HS-27A (cell line): ENCODE results near the gene DGKH.
"Not testable (repeated sequence)": the region's sequence is repeated elsewhere in the genome, so short reads cannot be mapped to it uniquely, and the experiment has no call there.

Source experiments
- DNase-seq: peaks from one replicate; pipeline ENCODE4 v3.0.0-alpha.2; 2012; ENCODE audit warnings: low read depth, missing footprints

Gene DGKH

GRCh38 chr13:42225051-42225450, 176.6 kb downstream of the DGKH start:
- no peak for DNase-seq

- not testable (repeated sequence) for DNase-seq
Observed at GRCh38 chr13:42226759-42227158, 178.3 kb downstream of the DGKH start.

GRCh38 chr13:42228527-42228926, 180.1 kb downstream of the DGKH start:
- DNase-seq, result no peak

- no peak for DNase-seq
Observed at GRCh38 chr13:42229287-42229686, 180.8 kb downstream of the DGKH start.

GRCh38 chr13:42232671-42233070, 184.2 kb downstream of the DGKH start:
- no peak for DNase-seq

GRCh38 chr13:42233726-42234125, 185.3 kb downstream of the DGKH start:
- DNase-seq, result no peak

DNA sequence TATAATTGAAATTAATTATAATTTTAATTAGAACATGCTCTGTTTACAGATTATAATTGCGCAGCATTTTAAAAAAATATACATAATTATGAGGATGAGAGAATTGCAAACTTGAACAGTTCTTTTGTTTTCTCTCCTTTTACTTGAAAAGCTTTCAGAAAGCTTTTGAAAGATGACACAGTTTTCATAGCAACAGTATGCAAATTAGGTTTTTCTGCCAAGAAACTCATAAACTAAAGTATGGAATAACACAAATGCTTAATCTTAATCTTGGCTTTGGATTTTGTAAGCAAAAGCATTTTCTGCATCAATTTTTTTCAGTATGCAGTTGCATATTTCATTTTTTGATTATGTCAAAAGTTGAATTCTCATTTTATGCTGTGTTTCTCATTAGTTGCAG, 190.7 kb downstream of the DGKH start:
- no peak for DNase-seq

- DNase-seq, result no peak
Observed at GRCh38 chr13:42239644-42240043, 191.2 kb downstream of the DGKH start.

GRCh38 chr13:42246541-42246940, 198.1 kb downstream of the DGKH start:
- DNase-seq, result no peak

DNA sequence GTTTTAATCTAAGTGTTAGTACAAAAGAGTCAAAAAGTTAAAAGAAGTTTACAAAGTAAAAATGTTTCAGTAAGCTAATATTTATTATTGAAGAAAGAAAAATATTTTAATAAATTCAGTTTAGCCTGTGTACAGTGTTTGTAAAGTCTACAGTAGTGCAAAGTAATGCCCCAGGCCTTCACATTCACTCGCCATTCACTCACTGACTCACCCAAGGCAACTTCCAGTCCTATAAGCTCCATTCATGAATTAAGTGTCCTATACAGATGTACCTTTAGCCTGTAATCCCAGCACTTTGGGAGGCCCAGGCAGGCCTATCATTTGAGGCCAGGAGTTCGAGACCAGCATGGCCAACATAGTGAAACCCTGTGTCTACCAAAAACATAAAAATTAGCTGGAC, 199.4 kb downstream of the DGKH start:
- no peak for DNase-seq

GRCh38 chr13:42255886-42256285, 207.4 kb downstream of the DGKH start:
- no peak for DNase-seq

GRCh38 chr13:42258747-42259146, 210.3 kb downstream of the DGKH start:
- no peak for DNase-seq

GRCh38 chr13:42259515-42259914, 211.1 kb downstream of the DGKH start:
- no peak for DNase-seq

DNA sequence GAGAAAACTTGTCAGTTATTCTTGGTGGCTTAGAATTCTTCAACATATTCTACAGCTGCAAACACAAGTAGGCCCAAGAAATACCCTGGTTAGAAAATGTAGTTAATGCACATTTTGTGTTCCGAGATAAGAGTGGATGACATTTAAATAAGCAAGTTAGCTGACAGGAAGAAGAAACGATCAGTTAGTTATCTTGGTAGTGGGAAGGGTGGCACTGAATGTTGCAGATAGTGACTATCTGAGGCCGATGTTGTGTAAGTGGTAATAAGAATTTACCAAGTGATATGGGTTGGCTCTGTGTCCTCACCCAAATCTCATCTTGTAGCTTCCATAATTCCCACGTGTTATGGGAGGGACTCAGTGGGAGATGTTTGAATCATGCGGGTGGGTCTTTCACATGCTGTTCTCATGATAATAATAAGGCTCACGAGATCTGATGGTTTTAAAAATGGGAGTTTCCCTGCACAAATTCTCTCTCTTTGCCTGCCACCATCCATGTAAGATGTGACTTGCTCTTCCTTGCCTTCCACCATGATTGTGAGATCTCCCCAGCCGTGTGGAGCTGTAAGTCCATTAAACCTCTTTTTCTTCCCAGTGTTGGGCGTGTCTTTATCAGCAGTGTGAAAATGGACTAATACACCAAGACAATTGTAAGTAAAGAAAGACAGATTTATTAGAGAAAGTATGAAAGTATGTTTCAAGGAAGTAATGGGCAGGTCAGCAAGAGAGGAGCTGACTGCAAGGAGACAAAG, 212.6 kb downstream of the DGKH start:
- DNase-seq, result no peak

DNA sequence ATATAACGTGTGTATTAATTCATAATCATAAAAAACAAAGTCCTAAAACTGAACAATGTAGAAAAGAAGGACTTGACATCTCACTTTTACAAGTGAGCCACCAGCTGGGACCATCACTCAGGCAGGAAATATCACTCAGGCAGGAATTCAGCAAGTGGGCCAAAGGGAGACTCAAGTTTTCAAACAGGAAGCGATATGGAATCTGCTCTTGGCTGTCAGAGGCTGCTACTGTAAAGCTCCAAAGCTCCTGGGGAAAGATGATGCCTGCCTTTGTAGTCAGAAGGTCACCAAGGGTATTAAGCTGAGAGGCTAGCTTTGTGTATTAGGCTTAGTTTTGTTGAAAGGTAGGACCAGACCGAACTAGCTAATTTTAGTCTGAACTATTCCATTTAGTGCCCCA, 218.0 kb downstream of the DGKH start:
- DNase-seq, result no peak

- DNase-seq, result no peak
Observed at GRCh38 chr13:42270160-42270856, 221.9 kb downstream of the DGKH start.

- no peak for DNase-seq
Observed at GRCh38 chr13:42270857-42271215, 222.4 kb downstream of the DGKH start.

GRCh38 chr13:42271337-42272114, 223.1 kb downstream of the DGKH start:
- DNase-seq, result peak; percentile 82

DNA sequence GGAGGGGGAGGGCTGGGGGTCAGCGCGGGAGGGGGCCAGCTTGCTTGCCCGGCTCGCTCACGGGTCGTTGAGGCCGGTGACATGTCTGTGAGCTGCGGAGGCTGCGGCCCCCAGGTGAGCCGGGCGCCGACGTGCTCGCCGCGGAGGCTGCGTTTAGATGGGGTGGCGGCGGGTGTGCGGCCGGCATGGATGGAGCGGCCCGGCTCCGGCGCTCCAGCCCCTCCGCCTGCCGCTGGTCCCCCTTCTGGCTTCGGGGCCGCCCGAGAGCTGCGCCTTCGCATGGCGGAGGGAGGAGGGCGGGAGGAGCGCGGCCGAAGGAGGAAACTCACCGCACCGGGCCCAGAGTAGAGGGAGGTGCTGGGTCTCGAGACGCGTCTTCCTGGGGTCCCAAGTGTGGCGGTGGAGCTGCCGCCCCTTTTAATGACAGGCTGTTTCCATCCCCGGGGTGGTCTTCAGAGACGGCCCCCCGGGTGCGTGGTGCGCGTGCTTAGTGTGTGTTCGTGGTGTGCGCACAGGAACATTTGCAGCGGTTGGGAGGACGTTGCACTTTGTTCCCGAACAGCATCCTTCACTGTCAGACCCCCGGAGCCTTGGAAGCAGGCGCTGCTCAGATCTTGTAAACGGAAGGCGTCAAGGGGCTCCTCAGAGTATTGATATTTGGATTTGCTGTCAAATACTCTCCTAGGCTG, 223.8 kb downstream of the DGKH start, which contains the start of gene AKAP11:
AKAP11 (plus strand) TSS at position 38 of the 689 bp plus-strand sequence. CDS start 14,197 bp downstream, outside the sequence.
- DNase-seq, result peak; percentile 14

DNA sequence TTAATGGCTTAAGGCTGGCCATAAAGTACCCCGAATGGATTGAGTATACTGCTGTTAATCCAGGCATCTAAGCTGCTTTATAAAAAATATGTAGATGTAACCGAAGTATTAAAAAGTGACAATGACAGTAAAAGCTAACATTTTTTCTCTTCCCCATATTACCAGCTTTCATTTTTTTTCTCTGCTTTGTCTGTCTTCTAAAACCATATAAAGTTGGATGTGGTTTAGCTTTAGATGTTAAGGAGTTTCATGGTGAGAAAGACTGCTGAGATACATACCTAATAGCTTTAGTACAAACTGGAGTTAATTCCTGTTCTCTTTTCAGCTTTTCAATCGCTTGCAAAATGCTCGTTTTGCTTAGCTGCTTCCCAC, 224.3 kb downstream of the DGKH start:
- no peak for DNase-seq

- no peak for DNase-seq
Observed at GRCh38 chr13:42274386-42275097, 226.1 kb downstream of the DGKH start.

DNA sequence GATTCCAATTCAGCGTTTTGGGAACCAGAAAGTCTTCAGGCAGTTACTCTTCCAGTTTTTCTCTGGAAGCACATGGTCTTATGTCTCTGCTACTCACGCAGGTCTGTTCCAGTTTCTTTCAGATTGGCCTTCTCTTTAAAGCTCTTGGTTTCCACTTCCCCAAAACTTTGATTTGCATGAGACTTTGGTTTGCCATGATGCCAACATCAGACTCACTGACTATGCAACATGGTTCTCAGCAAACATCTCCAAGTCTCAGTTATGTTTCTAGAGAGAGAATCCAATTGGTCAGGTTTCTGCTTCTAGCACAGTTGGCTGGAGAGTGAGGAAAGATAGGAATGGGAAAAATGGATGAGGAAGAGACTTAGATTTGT, 226.6 kb downstream of the DGKH start:
- DNase-seq, result no peak
